ENCODE measurements around the gene REX1BD.

DNA sequence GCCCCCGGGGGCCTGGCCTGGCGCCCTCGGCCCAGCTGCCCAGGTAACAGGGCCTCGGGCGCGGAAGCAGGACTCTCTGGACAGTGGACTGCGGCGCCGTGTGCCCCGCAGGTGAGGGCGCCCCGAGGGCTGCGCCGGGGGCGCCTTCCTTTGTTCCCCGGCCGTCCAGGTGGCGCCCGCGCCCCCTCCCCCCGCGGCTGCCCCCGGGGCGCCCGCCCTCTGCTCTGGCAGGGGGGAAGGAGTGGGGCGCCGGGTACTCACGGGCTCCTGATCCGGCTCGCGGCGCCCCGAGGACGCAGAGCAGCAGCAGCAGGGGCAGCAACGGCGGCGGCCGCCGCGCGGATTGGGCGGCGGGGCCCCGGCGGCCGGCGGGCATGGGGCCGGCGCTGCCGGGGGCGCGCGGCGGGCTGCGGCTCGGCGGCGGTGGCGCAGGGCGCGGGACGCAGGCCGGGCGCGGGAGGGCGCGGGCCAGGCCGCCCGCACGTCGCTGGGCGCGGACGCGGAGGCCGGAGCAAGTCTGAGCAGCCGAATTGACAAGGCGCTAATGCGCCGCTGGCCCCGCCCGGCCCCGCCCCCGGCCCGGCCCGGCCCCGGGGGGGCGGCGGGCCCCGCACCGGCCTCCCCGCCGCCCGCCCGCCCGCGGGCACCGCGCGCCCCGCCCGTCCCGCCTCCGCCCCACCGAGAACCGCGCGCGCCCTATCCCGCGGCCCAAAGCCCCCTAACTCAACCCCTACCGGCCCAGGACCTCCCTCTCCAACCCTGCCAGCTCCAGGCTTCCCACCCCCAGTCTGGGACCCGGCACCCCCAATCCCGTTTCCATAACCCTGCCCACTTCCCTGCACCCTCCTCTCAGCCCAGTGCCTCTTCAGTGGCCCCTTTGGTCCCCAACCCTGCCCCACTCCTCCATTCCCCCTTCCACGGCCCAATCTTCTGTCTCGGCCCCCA is 18.0 kb downstream of the REX1BD start, which contains the start of gene CRLF1:
- TF ChIP-seq, protein P1, sequence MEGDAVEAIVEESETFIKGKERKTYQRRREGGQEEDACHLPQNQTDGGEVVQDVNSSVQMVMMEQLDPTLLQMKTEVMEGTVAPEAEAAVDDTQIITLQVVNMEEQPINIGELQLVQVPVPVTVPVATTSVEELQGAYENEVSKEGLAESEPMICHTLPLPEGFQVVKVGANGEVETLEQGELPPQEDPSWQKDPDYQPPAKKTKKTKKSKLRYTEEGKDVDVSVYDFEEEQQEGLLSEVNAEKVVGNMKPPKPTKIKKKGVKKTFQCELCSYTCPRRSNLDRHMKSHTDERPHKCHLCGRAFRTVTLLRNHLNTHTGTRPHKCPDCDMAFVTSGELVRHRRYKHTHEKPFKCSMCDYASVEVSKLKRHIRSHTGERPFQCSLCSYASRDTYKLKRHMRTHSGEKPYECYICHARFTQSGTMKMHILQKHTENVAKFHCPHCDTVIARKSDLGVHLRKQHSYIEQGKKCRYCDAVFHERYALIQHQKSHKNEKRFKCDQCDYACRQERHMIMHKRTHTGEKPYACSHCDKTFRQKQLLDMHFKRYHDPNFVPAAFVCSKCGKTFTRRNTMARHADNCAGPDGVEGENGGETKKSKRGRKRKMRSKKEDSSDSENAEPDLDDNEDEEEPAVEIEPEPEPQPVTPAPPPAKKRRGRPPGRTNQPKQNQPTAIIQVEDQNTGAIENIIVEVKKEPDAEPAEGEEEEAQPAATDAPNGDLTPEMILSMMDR (IDR thresholded peaks at IDR 0.05; ENCODE audit: borderline replicate concordance, extremely low read depth, low read length, poor library complexity, severe bottlenecking): no peak
- no peak for TF ChIP-seq EZH2 (IDR thresholded peaks at IDR 0.05; ENCODE audit: borderline replicate concordance, low read depth, low read length, severe bottlenecking)
